AG09319 (cell line): Measurements from ENCODE around the gene LMOD2.

Experiments
- DNase-seq: peaks from one replicate; pipeline ENCODE4 v3.0.0-alpha.2; 2010; ENCODE audit warnings: low read depth; ENCODE audit errors: extremely low read depth
- TF ChIP-seq, protein P1 (sequence below): IDR thresholded peaks from 2 replicates; pipeline ENCODE4 v1.5.1; 2011; ENCODE audit warnings: low read depth, mild to moderate bottlenecking, inconsistent platforms, low read length, moderate library complexity

LMOD2 gene, protein sequence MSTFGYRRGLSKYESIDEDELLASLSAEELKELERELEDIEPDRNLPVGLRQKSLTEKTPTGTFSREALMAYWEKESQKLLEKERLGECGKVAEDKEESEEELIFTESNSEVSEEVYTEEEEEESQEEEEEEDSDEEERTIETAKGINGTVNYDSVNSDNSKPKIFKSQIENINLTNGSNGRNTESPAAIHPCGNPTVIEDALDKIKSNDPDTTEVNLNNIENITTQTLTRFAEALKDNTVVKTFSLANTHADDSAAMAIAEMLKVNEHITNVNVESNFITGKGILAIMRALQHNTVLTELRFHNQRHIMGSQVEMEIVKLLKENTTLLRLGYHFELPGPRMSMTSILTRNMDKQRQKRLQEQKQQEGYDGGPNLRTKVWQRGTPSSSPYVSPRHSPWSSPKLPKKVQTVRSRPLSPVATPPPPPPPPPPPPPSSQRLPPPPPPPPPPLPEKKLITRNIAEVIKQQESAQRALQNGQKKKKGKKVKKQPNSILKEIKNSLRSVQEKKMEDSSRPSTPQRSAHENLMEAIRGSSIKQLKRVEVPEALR

DNA sequence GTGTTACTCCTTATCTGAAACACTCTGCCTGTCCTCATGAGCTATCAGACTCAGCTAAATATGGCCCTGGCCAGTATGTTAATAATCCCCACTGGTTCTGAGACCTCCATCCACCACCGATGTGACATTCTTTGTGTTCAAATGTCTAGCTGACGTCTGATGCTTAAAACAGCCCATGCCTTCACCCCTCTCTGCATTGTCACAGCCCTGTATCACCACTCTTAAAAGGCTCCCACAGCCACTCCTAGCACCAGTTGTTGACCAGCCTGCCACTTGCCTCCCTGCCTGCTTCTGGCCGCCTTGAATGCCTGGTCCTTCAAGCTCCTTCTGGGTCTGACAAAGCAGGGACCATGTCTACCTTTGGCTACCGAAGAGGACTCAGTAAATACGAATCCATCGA, at the start of gene LMOD2:
TSS of gene LMOD2 (plus strand) at position 253 of the 400 bp plus-strand sequence. CDS start at position 351, 98 bp downstream.
- DNase-seq: no peak
- TF ChIP-seq, protein P1, sequence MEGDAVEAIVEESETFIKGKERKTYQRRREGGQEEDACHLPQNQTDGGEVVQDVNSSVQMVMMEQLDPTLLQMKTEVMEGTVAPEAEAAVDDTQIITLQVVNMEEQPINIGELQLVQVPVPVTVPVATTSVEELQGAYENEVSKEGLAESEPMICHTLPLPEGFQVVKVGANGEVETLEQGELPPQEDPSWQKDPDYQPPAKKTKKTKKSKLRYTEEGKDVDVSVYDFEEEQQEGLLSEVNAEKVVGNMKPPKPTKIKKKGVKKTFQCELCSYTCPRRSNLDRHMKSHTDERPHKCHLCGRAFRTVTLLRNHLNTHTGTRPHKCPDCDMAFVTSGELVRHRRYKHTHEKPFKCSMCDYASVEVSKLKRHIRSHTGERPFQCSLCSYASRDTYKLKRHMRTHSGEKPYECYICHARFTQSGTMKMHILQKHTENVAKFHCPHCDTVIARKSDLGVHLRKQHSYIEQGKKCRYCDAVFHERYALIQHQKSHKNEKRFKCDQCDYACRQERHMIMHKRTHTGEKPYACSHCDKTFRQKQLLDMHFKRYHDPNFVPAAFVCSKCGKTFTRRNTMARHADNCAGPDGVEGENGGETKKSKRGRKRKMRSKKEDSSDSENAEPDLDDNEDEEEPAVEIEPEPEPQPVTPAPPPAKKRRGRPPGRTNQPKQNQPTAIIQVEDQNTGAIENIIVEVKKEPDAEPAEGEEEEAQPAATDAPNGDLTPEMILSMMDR: no peak

DNA sequence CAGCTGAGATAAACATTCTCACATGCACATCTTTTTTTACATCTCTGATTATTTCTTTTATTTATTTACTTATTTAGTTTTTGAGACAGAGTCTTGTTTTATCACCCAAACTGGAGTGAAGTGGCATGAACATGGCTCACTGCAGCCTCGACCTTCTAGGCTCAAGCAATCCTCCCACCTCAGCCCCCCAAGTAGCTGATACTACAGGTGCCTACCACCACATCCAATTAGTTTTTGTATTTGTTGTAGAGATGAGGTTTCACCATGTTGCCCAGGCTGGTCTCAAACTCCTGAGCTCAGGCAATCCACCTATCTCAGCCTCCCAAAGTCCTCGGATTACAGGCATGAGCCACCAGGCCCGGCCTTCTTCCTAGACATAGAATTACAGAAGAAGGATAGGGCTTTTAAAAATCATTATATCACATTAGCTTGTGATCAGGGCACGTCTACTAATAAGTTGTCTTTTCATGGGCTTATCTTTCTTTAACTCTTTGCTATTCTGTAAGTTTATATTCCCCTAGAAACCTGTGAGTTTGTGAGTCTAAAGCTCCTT, 48.2 kb upstream of the LMOD2 start:
- no peak for DNase-seq
- TF ChIP-seq, protein P1: no peak

DNA sequence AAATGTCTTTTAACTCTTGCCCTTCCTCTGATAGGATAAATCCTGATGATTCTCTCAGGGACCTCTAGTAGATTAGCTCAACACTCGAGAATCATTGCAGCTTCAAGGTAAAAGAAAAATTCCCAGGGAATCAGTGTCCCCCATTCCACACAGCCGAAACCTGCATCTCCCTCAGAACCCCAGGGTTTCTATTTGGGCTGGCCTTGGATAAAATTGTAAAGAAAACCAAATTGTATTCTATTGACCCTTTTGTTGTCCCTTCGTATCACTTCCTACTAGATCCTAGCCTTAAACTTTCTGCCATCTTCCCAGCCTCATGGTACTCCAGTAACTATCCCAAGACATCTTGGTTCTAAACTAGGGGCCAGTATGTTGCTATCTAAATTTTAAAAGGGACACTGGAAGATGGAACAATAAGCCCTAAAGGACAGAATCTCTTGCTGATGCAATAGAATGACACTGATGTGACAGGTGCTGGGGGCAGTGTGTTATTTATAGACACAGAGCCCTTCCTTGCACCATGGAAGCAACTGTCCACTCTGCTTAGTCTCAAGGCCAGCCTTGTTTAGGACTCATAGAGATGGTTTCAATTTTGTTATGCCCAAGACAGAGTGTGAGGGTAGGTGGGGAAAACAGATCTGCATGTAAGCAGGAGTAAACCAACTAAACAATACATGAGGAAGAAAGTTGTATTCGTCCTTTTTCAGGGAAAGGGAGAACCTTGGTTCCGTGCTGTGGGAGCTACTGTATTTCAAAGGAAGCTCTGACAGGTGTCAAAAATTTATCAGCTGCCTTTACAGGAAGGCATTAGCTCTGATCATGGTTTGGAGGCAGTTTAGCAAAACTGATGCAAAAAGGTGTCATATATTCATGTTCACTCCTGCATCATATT, 46.4 kb upstream of the LMOD2 start:
- TF ChIP-seq, protein P1: no peak
- DNase-seq: no peak

DNA sequence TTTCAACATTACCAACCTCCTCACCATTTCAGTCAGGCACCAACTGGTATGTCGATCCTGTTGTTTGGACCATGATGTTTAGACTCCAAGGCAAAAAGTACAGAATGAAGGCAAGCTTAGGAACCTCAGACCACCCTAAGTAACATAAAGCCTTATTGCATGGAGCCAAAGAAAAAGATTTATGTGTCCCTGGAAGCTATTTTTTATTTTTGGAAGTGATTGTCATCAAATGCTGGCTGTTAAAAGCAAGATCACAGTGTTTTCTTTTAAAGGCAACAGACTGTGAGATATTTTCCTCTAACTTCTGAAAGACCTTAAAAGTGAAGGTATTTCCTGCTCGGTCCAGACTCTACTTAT, 45.8 kb upstream of the LMOD2 start:
- no peak for DNase-seq
- TF ChIP-seq, protein P1: no peak

DNA sequence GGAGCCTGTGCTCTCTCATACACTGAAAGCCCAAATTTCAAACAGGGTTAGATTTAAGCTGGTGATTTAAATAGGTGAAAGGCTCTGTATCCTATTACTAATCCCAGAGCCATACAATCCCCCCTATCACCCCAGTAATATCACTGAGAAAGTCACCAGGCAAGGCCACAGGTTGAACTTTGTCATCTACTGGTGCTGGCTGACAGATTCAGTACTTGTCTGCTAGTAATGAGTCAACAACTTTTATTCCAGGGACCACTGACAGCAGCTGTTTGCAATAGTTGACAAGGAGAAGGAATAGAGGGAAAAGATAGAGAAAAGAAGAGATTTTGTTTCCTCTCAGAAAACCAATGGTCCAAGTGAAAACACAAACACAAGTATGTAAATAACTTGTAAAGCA, 43.6 kb upstream of the LMOD2 start:
- DNase-seq: no peak
- TF ChIP-seq, protein P1: no peak

DNA sequence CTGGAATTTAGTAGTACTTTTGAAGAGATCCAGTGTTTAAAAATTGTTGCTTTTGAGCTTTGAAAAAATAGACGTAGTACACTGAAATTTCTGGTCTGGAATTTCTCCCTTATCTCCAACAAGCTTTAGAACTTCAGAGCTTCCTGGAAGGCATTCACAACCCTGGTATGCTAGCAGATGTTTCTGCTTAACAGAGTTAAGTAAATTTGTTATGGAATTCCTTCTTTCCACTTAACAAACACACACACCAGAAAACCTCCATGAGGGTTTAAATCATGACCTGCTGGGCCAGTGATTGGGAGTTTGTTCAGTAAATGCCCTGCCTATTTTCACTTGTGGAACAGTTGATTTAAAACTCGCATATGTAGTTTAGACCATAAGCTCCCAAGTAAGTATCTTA, 40.3 kb upstream of the LMOD2 start:
- peak; percentile 35 for DNase-seq

More for the DNA sequence above, 40.3 kb upstream of the LMOD2 start:
- TF ChIP-seq, protein P1: no peak
